IPS DF 19.7 (cell line): ENCODE results near the gene AFP.

ENCODE experiments used
- DNase-seq: peaks from one replicate; pipeline ENCODE4 v3.0.0-alpha.2; 2013; ENCODE audit warnings: low read depth, low spot score

Gene AFP

DNA sequence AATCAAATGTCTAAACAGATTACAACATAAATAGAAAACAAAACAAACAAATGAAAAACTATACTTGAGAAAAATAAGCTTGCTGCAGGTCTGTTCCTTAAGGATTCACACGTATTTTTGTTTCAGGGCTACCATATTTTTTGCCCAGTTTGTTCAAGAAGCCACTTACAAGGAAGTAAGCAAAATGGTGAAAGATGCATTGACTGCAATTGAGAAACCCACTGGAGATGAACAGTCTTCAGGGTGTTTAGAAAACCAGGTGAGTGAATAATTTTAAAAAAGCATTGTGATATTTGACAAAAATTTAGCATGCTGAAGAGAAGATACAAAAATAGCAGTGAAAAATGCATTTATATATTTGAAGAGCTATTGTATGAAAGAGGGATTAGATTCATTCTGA, 2.0 kb downstream of the AFP start:
- no peak for DNase-seq

DNA sequence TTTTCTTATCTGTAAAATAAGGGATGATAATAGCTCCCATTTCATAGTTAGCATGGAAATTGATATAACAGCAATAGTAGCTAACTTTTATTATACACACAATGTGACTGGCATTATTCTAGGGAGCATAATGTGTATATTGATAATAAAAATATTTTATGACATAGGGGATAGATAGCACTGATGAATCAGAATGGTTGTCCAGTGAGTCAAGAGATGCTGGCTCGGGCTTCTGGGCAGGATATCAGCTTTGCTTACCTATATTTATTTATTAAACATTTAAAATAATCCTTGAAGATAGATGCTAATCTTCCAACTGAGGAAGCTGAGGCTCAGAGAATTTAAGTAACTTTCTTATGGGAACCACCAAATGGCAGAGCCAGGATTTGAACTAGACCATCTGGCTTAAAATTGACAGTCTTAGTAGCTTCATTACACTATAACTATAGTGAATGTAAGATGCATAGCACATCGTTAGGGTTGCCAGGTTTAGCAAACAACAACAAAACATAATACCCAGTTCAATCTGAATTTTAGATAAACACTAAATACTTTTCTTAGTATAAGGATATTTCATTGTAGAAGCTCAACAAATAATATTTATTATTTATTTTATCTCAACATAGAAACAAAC, 2.7 kb downstream of the AFP start:
- DNase-seq = no peak

DNA sequence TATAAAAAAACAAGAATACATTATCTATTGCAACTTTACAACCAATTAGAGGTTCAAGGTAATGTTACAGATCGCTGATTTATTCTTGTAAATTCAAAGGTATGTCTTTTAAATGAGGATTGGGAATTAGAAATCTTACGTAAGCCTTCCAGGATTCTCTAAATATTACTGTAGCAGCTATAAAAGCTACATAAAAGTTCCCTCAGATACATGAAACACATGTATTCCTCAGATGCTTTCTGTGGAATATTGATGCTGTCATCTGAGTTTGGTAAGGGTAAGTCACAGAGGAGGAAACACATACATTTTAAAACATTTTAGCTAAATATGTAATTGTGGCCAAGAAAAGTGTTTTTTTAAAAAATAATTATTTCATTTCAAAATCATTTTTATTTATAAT, 3.4 kb downstream of the AFP start:
- no peak for DNase-seq

DNA sequence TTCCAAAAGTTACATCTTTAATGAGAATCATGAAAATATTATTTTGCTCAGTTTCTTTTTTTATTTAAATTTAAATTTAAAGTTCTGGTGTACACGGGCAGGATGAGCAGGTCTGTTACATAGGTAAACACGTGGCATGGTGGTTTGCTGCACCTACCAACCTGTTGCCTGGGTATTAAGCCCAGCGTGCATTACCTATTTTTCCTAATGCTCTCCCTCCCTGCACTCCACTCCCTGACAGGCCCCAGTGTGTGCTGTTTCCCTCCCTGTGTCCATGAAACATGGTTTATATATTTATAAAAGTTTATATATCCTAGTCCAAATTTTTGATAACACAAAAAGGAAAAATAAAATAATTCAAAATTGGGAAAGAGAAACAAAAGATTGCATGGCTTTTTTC, 4.0 kb downstream of the AFP start:
- DNase-seq = no peak

DNA sequence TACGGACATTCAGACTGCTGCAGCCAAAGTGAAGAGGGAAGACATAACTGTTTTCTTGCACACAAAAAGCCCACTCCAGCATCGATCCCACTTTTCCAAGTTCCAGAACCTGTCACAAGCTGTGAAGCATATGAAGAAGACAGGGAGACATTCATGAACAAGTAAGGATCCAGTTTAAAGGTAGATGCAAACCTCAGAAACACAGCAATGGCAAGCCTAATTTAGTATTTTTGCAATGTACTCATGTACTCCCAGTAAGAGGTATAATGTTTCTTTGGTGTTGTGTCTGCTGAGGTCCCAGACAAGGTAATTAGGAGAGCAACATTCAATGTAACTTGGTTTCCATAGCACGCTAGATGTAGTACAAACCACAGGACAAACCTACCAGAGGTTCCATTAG, 4.6 kb downstream of the AFP start:
- DNase-seq = no peak

DNA sequence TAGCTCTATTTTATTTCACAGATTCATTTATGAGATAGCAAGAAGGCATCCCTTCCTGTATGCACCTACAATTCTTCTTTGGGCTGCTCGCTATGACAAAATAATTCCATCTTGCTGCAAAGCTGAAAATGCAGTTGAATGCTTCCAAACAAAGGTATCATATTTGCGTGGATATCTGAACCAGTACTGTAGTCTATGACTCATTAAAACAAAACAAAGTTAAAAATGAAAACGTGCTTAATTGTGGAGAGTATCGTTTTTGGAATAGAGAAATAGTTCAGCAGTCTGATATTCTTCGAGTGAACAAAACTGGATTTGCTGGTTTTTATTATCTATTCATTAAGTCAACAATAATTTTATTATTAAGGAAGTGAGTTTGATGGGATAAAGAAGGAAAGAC, 6.3 kb downstream of the AFP start:
- DNase-seq = no peak

DNA sequence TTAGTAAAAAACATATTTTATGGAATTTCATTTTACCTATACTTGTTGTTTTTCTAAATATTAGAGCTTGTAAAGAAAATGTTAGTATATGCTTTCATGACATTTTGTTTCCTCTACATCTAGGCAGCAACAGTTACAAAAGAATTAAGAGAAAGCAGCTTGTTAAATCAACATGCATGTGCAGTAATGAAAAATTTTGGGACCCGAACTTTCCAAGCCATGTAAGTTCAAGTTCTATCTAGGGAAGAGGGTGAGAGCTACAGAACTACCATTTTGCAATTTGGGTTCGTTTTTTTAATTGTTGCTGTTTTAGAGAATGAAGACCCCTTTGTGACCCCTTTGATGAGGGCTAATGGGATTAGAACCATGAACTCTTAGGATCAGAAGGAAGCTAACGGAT, 7.2 kb downstream of the AFP start:
- DNase-seq = no peak

DNA sequence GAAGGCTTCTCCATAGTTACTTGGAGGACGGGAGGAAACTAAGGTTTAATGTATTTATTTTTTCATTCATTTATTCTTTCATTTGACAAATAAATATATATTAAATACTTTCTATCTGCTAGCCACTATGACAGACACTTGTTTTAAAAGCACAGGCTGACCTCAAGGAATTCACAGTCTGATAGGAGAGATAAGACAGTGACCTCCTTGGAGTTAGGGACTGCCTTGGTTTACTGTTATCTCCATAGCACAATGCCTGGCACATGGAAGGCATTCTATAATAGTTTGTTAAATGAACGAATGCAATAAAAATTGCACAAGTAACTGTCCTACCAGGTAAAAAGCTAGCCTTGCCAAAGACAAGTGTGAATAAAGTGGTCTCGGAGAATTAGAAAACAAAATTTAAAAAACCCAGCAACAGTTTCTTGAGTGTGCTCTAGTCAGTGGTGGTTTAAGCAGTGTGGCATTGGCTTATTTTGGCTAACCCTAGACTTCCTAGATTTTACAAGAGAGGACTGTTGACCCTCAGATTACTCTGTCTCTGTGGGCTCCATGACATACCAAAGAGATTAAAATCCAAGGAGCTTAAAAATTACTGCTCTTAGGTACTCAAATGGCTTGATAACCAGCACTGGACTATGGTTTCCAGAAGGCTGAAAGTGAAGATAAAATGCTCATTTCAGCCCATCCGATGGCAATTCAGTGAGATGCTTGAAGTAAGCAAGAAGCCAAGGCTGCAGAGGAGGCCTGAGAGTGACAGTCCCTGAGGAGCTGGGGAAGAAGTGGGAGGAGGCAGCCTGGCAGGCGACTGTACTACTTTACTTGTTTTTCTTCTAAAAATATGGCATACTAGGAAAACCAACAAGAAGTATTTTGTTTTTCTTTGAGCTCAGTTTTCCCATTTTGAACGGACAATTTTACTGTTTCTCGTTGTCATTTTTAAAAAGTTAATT, 9.6 kb downstream of the AFP start:
- DNase-seq = no peak

DNA sequence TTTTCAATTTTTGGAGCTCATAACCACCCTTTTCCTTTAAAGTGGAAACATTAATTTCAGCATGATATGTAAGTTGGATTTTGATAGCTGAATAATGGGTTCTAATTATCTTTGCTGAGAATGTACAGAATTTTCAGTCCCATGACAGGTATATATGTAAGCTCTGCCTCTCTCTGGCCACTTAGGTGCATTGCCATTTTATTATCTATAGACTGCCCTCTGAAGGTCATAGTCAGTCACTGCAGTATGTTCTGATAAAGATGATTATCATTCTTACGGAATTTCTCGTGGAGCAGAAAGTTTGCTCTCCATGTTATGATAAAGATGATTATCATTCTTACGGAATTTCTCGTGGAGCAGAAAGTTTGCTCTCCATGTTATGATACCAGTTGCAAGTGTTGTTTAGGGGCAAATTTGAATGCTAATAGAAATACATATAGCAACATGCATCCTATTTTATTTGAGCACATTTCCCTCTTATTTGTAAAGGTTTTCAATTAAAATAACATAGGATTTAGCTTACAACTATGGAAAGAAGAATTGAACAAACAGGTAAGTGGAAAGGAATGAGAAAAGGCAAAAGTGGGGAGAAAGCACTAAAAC, 10.4 kb downstream of the AFP start:
- DNase-seq = no peak

DNA sequence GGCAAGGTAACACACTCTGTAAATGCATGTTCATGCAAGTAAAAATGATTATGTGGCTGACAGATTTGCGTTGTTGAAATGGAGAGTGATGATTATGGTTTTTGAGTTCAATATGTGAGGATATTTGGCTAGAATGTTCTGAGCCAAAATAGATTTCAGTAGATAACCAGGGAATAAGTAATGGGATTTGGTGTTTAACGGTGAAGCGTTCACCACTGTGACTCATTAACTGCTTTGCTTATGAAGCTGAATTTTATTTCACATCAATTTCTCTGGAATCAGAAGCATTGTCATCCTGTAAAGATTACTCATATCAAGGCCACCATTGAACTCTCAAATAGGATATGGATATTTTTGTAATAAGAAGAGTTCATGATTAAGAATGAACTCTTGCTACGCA, 11.7 kb downstream of the AFP start:
- no peak for DNase-seq

DNA sequence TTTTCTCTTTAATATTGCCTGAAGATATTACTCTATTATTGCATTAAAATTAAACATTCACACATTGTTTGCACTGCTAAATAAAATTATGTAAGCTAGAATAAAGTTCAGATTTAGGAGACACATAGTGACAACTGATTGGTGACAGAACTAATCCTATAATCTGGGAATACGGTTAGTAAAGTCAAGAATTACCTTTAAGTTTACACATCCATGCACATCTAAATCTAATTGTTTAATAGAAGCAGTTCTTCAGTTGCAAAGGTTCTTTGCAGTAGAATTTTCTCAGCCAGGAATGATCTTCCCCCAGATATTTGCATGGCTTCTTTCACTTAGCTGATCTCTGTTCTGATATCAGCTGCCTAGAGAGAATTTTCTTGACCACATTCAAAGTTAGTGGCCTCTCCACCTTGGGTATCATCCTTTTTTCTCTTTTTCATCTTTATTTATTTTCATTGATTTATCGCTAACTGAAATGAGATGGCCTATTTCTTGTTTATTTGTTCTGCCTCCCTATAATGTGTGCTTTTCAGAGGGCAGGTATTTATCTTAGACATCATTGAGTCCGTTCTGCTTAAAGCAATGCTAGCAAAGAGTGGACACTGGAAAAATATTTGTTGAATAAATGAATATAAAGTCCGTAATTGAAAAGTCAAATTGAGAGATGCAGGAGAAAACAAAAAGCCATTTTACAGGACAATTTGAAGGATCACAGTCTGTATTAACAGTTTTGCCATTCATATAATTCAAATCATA, 12.6 kb downstream of the AFP start:
- no peak for DNase-seq

DNA sequence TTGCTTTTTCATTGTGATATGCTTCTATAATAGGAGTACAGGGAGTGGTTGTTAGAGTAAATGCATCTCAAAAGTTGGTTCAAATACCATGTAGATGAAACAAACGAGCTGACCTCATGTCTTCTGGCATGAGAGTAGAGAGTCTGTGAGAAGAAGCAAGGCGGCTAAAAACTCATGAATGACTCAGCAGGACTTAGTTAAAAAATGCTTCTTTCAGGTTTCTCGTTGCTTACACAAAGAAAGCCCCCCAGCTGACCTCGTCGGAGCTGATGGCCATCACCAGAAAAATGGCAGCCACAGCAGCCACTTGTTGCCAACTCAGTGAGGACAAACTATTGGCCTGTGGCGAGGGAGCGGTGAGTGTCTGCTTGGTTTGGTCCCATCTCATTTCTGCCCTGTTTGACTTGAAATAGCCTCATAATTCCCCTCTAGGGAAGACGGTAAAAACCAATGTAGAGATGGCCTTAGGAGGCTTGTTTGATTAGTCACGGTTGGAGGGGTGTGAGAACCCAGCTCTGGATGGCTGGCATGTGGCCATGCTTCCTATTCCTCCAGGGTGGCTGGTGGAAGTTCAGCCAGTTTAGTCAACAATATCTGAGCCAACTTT, 14.5 kb downstream of the AFP start:
- DNase-seq = no peak

DNA sequence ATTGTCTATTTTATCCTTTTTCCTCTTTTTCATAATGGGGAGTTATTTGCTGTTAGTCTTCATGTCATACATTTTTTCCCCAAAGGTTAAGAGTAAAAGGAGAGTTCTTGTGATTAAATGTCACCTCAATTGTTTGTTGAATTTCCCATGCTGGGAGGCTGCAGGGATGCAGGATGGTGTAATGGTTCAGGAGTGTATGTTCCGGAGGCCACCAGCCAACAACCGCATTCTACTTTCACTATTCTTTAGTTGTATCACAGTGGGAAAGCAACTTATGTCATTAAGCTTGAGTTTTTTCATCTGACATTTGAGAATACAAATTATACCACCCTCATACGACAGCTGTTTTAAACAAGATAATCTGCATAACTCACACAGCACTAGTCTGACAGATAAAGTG, 15.4 kb downstream of the AFP start:
- no peak for DNase-seq

DNA sequence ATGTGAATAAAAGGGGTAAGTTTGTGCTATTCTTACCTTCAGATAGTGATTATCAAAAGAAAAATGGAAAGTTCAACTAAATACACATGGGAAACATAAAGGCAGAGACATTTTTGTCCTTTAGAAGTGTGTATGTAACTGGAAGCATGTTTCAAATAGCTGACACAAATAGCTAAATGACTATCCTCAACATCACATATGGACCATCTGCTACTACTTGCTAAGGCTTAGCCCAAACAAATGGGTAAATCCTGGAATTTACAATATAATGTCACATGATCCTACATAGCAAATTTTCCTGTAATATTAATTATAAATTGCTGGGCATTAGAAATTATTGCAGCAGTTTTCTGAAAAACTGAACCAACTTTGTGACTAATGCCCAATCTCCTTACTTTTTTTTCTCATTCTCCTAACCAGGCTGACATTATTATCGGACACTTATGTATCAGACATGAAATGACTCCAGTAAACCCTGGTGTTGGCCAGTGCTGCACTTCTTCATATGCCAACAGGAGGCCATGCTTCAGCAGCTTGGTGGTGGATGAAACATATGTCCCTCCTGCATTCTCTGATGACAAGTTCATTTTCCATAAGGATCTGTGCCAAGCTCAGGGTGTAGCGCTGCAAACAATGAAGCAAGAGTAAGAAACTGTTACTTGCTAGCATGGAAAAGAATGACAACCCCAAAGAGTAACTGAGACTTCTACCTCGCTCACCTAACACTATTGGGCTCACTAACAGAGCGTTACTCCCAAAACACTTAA, 16.1 kb downstream of the AFP start:
- no peak for DNase-seq

DNA sequence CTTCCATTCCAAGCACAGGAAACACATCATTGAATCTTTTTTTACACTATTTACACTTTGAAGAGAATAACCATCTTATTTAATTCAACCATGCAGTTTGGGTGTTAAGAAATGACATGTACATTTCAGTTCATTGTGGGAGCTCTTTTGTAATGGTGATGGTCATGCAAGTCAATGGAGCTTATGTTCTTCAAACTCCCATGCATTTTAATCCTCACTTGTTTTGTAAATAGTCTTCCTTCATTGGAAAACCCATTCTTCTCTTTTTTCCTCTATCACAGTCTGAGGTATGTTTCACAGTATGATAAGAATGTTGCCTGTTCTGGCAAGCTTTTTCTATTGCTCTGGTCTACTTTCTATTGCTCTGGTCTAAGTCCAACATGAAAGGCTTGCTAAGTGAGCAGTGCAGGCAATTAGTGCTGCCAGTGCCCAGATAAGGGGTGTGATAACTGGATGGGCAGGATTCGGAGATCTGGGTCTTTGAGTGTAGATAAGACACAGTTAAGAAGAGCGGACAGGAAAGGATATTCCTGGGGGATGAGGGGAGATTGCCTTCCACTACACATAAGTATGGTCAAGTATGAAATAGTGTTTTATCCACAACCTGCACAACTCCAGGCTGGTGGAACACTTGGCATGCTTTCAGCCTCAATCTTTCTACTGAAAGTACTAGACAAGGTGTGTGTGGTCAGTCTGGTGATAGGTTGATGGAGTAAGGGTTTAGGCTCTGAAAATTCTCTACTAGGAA, 17.1 kb downstream of the AFP start:
- DNase-seq = no peak

DNA sequence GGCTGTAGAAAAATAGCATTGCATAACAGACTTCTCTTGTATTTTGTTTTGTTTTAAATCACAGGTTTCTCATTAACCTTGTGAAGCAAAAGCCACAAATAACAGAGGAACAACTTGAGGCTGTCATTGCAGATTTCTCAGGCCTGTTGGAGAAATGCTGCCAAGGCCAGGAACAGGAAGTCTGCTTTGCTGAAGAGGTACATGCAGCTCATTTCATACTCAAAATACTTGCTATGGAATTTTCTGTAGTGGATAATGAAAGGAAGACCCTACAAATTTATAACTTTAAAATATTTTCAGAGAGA, 17.6 kb downstream of the AFP start:
- DNase-seq = no peak

DNA sequence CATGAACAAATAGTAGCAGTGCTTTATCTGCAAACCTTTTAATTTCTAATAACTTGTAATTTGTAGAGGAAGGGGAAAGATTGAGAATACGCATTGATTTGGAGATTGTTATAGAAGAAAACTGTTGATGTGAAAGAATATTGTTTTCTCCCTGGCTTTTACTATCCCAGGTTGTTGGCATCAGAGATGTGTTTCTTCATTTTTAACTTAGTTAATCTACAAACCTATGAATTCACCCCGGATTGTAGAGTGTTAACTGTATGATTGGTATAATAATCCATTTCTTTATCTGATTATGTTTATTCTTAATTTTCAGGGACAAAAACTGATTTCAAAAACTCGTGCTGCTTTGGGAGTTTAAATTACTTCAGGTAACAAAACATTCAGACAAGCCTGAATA, 18.9 kb downstream of the AFP start:
- DNase-seq = no peak

DNA sequence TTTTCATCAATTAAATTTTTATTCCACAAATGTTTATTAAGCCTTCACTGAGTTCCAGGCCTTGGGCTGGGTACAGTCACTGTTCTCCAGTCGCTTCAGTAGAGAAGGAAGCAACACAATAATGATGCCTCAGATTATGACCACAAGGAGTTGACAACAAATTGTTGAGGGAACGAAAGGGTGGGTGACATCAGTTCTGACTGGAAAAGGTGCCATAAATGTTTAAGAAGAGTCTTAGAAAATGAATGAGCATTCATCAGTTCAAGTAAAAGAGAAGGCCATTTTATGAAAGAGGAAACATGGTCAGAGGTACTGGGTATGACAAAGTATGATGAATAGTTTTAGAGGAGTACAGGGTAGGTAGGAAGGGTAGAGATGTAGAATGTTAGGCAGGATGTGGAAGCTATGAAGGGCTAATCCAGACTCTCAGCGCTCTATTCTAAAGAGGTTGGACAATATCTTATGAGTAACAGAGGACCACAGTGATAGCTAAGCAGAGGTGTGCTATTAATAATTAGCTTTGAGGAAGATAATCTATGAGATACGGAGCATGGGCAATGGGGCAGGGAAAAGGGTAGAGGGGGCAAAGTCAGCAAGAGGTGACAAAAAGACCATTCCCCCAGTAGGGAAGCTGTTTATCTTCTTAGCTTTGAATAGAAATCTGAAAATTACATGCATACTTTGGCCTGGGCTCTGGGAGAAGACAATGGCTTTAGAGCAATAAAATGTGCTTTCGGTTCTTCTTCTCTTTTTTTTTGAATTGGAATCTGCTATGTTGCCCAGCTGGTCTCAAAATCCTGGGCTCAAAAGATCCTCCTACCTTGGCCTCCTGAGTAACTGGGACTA, 20.4 kb downstream of the AFP start:
- DNase-seq = no peak
